Hepatocyte (in vitro differentiated cells): ENCODE data around the gene FADS6. TPM values are rescaled to one million over a fixed set of nuclear protein-coding genes. Genes with fewer than 3 reads are reported as not detected.

Source experiments
- DNase-seq: peaks from one replicate; pipeline ENCODE4 v3.0.0-alpha.2; 2016; ENCODE audit warnings: low spot score
- H2AFZ ChIP-seq: fragments of 200-600 bp; sonication (generic); 2 replicates; pipeline ENCODE4 v1.6.0; 2016; ENCODE audit warnings: antibody characterized with exemption, mild to moderate bottlenecking
- H3K27ac ChIP-seq: fragments of 200-600 bp; sonication (generic); 2 replicates; pipeline ENCODE4 v1.5.1; 2016; ENCODE audit warnings: mild to moderate bottlenecking
- H3K27me3 ChIP-seq: fragments of 200-600 bp; sonication (generic); 2 replicates; pipeline ENCODE4 v1.6.1; 2016
- H3K36me3 ChIP-seq: fragments of 200-600 bp; sonication (generic); replicated peaks from 2 replicates; pipeline ENCODE4 v1.5.1; 2016; ENCODE audit warnings: low read depth; ENCODE audit not compliant: insufficient read depth
- H3K4me1 ChIP-seq: fragments of 200-600 bp; sonication (generic); 2 replicates; pipeline ENCODE4 v1.5.1; 2016; ENCODE audit warnings: mild to moderate bottlenecking, moderate library complexity; ENCODE audit not compliant: insufficient read depth
- H3K4me2 ChIP-seq: fragments of 200-600 bp; sonication (generic); 2 replicates; pipeline ENCODE4 v1.6.0; 2016
- H3K4me3 ChIP-seq: fragments of 200-600 bp; sonication (generic); 2 replicates; pipeline ENCODE4 v1.5.1; 2016; ENCODE audit warnings: mild to moderate bottlenecking
- H3K79me2 ChIP-seq: fragments of 200-600 bp; sonication (generic); 2 replicates; pipeline ENCODE4 v1.6.0; 2017; ENCODE audit warnings: mild to moderate bottlenecking
- H3K9me2 ChIP-seq: fragments of 200-600 bp; sonication (generic); replicated peaks from 2 replicates; pipeline ENCODE4 v1.6.0; 2017; ENCODE audit warnings: mild to moderate bottlenecking; ENCODE audit not compliant: insufficient read depth
- H3K9me3 ChIP-seq: fragments of 200-600 bp; sonication (generic); 2 replicates; pipeline ENCODE4 v1.5.1; 2016; ENCODE audit warnings: low read depth, mild to moderate bottlenecking
- H4K20me1 ChIP-seq: fragments of 200-600 bp; sonication (generic); 2 replicates; pipeline ENCODE4 v1.6.0; 2016; ENCODE audit warnings: mild to moderate bottlenecking; ENCODE audit not compliant: insufficient read depth, poor library complexity, severe bottlenecking
- CTCF ChIP-seq: fragments of 200-600 bp; sonication (generic); IDR thresholded peaks from 2 replicates; pipeline ENCODE4 v1.5.1; 2016; ENCODE audit warnings: antibody characterized with exemption, mild to moderate bottlenecking; ENCODE audit not compliant: poor library complexity
- EZH2 ChIP-seq: fragments of 200-600 bp; sonication (generic); IDR thresholded peaks from 2 replicates; pipeline ENCODE4 v1.6.1; 2016; ENCODE audit warnings: antibody characterized with exemption, mild to moderate bottlenecking, borderline replicate concordance
- EZH2phosphoT487 ChIP-seq: fragments of 200-600 bp; sonication (generic); IDR thresholded peaks from one replicate; pipeline ENCODE4 v1.6.1; 2018; ENCODE audit warnings: antibody characterized with exemption, mild to moderate bottlenecking, low read depth, moderate library complexity; ENCODE audit not compliant: unreplicated experiment, severe bottlenecking
- WGBS: methylation state at CpG from one replicate; pipeline ENCODE4 v1.1.6; 2016; ENCODE audit warnings: low lambda C conversion rate; ENCODE audit errors: missing lambda C conversion rate; 5-methylcytosine and 5-hydroxymethylcytosine counted together
- polyA plus RNA-seq: library from polyadenylated mRNA; unstranded; fragments of >200 nt; fragmentation: Nextera tagmentation; extraction: Ambion mirVana; gene quantifications from 2 replicates; pipeline ENCODE4 v1.2.1, GENCODE V29; 2016
- total RNA-seq: library from RNA; depleted of rRNA; stranded (reverse); fragments of >200 nt; gene quantifications from 2 replicates; pipeline ENCODE4 v1.2.3, GENCODE V29; 2014

The FADS6 gene
- total and polyA plus RNA-seq, 2 experiments from 2014 or later, result 4.2 to 4.3 TPM

GRCh38 chr17:74836191-74836590 is 57.2 kb downstream of the FADS6 start:
- Histone ChIP-seq H3K4me1 (no peaks in the 10 kb centered on the region), H3K79me2 (no peaks in the 10 kb centered on the region), H4K20me1 (no peaks in the 10 kb centered on the region), H3K4me3 (no peak overlapping the region), H3K4me2 (no peak overlapping the region), H3K27ac (no peak overlapping the region), H3K9me2 (no peaks in the 10 kb centered on the region), H3K27me3 (no peaks in the 10 kb centered on the region), H3K36me3 (no peaks in the 10 kb centered on the region), H3K9me3 (no peaks in the 10 kb centered on the region), H2AFZ (no peak overlapping the region)
- no peak for TF ChIP-seq CTCF
- no peak for TF ChIP-seq EZH2phosphoT487
- TF ChIP-seq EZH2, result no peak
- DNase-seq, result no peak
- 97% methylated on average over 26 of the region's 26 CpGs for WGBS

- no peak overlapping the region for H3K27ac ChIP-seq
- H3K9me2 ChIP-seq, result no peaks in the 10 kb centered on the region
- H4K20me1 ChIP-seq, result no peaks in the 10 kb centered on the region
- WGBS, result 87% methylated on average over 16 of the region's 16 CpGs
- no peaks in the 10 kb centered on the region for H3K79me2 ChIP-seq
- no peak overlapping the region for H2AFZ ChIP-seq
- H3K4me2 ChIP-seq, result no peak overlapping the region
- H3K36me3 ChIP-seq, result no peaks in the 10 kb centered on the region
- H3K4me1 ChIP-seq, result no peaks in the 10 kb centered on the region
- no peak for DNase-seq
- no peaks in the 10 kb centered on the region for H3K27me3 ChIP-seq
- no peak overlapping the region for H3K4me3 ChIP-seq
- TF ChIP-seq EZH2 (no peak), CTCF (no peak), EZH2phosphoT487 (no peak)
- H3K9me3 ChIP-seq, result no peaks in the 10 kb centered on the region
Observed at GRCh38 chr17:74833501-74834377, 59.7 kb downstream of the FADS6 start.

- no peak for DNase-seq
- no peak overlapping the region for H3K4me2 ChIP-seq
- H3K4me3 ChIP-seq, result no peak overlapping the region
- H3K36me3 ChIP-seq, result no peaks in the 10 kb centered on the region
- H3K79me2 ChIP-seq, result no peaks in the 10 kb centered on the region
- H2AFZ ChIP-seq, result no peak overlapping the region
- H3K27ac ChIP-seq, result no peak overlapping the region
- H3K4me1 ChIP-seq, result no peaks in the 10 kb centered on the region
- 93% methylated on average over 9 of the region's 9 CpGs for WGBS
- no peaks in the 10 kb centered on the region for H4K20me1 ChIP-seq
- H3K9me3 ChIP-seq, result no peaks in the 10 kb centered on the region
- H3K27me3 ChIP-seq, result no peaks in the 10 kb centered on the region
- no peak for TF ChIP-seq EZH2phosphoT487
- TF ChIP-seq CTCF, result no peak
- TF ChIP-seq EZH2, result no peak
- H3K9me2 ChIP-seq, result no peaks in the 10 kb centered on the region
Observed at GRCh38 chr17:74832421-74832820, 61.0 kb downstream of the FADS6 start.
